HepG2 (cell line): Measurements from ENCODE around the gene KPNA3. TPM values are rescaled to one million over a fixed set of nuclear protein-coding genes. Genes with fewer than 3 reads are reported as not detected.

Experiments
- CREM ChIP-seq, 2 experiments: sonication (generic) in 1 of 2; formaldehyde crosslinking in 1 of 2; IDR thresholded peaks; 2 replicates each; pipeline versions ENCODE4 v1.4.0 to v1.6.1; 2016 to 2020; ENCODE audit warnings: antibody characterized with exemption in 1 of 2, mild to moderate bottlenecking in 1 of 2, missing genetic modification reagents in 1 of 2
- DRAP1 ChIP-seq: IDR thresholded peaks from 2 replicates; pipeline ENCODE4 v1.6.1; 2016; ENCODE audit warnings: missing genetic modification reagents, missing compliant biosample characterization
- MAF1 ChIP-seq: sonication (generic); formaldehyde crosslinking; IDR thresholded peaks from 2 replicates; pipeline ENCODE4 v1.5.0; 2020; ENCODE audit warnings: missing genetic modification reagents, borderline replicate concordance
- MIXL1 ChIP-seq: IDR thresholded peaks from 2 replicates; pipeline ENCODE4 v1.6.1; 2016
- MTERF4 ChIP-seq: sonication (generic); formaldehyde crosslinking; IDR thresholded peaks from 2 replicates; pipeline ENCODE4 v1.8.0; 2023; ENCODE audit warnings: mild to moderate bottlenecking, missing genetic modification reagents
- MTF2 ChIP-seq: sonication (generic); formaldehyde crosslinking; IDR thresholded peaks from 2 replicates; pipeline ENCODE4 v1.5.0; 2020; ENCODE audit warnings: missing genetic modification reagents, borderline replicate concordance
- PAWR ChIP-seq: sonication (generic); formaldehyde crosslinking; IDR thresholded peaks from 2 replicates; pipeline ENCODE4 v1.4.0; 2020; ENCODE audit warnings: missing genetic modification reagents, mild to moderate bottlenecking, borderline replicate concordance
- POLR2AphosphoS2 ChIP-seq: IDR thresholded peaks from 2 replicates; pipeline ENCODE4 v1.6.1; 2011; ENCODE audit warnings: low read depth, low read length, improper control_type of control experiment
- SALL1 ChIP-seq: sonication (generic); formaldehyde crosslinking; IDR thresholded peaks from 2 replicates; pipeline ENCODE4 v1.8.0; 2022; ENCODE audit warnings: mild to moderate bottlenecking, missing genetic modification reagents
- SIX1 ChIP-seq: sonication (generic); formaldehyde crosslinking; IDR thresholded peaks from 2 replicates; pipeline ENCODE4 v1.4.0; 2020; ENCODE audit warnings: missing genetic modification reagents, borderline replicate concordance
- STAG1 ChIP-seq: sonication (generic); formaldehyde crosslinking; IDR thresholded peaks from 2 replicates; pipeline ENCODE4 v1.4.0; 2020; ENCODE audit warnings: missing genetic modification reagents
- SUZ12 ChIP-seq: fragments of 150-350 bp; IDR thresholded peaks from 2 replicates; pipeline ENCODE4 v1.6.1; 2014; ENCODE audit warnings: low read depth, low read length
- YY1 ChIP-seq: IDR thresholded peaks from 2 replicates; pipeline ENCODE4 v1.6.1; 2011; ENCODE audit warnings: low read length, low read depth, moderate library complexity, mild to moderate bottlenecking; ENCODE audit not compliant: insufficient read depth, insufficient replicate concordance
- ZKSCAN5 ChIP-seq: sonication (generic); formaldehyde crosslinking; IDR thresholded peaks from 2 replicates; pipeline ENCODE4 v1.5.1; 2020; ENCODE audit warnings: mild to moderate bottlenecking, missing genetic modification reagents
- ZNF121 ChIP-seq: sonication (generic); formaldehyde crosslinking; IDR thresholded peaks from 2 replicates; pipeline ENCODE4 v1.5.0; 2020; ENCODE audit warnings: mild to moderate bottlenecking, missing genetic modification reagents
- ZNF136 ChIP-seq: sonication (generic); formaldehyde crosslinking; IDR thresholded peaks from 2 replicates; pipeline ENCODE4 v1.8.1; 2022; ENCODE audit warnings: low read depth, mild to moderate bottlenecking, moderate library complexity, missing genetic modification reagents
- ZNF484 ChIP-seq: sonication (generic); formaldehyde crosslinking; IDR thresholded peaks from 2 replicates; pipeline ENCODE4 v1.5.1; 2020; ENCODE audit warnings: mild to moderate bottlenecking, low read depth, missing genetic modification reagents, borderline replicate concordance
- ZNF563 ChIP-seq: sonication (generic); formaldehyde crosslinking; IDR thresholded peaks from 2 replicates; pipeline ENCODE4 v1.8.0; 2022; ENCODE audit warnings: mild to moderate bottlenecking, moderate library complexity, missing genetic modification reagents
- ZNF749 ChIP-seq: sonication (generic); formaldehyde crosslinking; IDR thresholded peaks from 2 replicates; pipeline ENCODE4 v1.8.0; 2022; ENCODE audit warnings: mild to moderate bottlenecking, missing genetic modification reagents, moderate library complexity, borderline replicate concordance
- polyA plus RNA-seq, 8 experiments: library from polyadenylated mRNA; depleted of rRNA in 3 of 8; stranded (reverse) in 7 of 8; unstranded in 1 of 8; fragments of >200 nt; fragmentation: Illumina TruSeq in 4 of 8; extraction: Trizol in 4 of 8; gene quantifications; 2 replicates each; pipeline versions ENCODE4 v1.2.1 to v1.2.3, GENCODE V29; 2011 to 2016; ENCODE audit warnings: low read depth in 4 of 8, missing spikeins in 1 of 8, mixed read lengths in 1 of 8; ENCODE audit not compliant: insufficient read depth in 1 of 8
- total RNA-seq, 5 experiments: library from RNA; depleted of rRNA; stranded (reverse); fragments of >200 nt; fragmentation: Illumina TruSeq; extraction: Trizol; gene quantifications; 2 replicates each; pipeline ENCODE4 v1.2.3, GENCODE V29; 2016; ENCODE audit warnings: low read depth in 1 of 5
- TF ChIP-seq, protein P1 (sequence below): IDR thresholded peaks from 2 replicates; pipeline ENCODE4 v1.6.1; 2016; ENCODE audit warnings: low read depth, missing genetic modification reagents, missing compliant biosample characterization
- TF ChIP-seq, protein P2 (sequence below): sonication (generic); IDR thresholded peaks from 2 replicates; pipeline ENCODE4 v1.6.1; 2016; ENCODE audit warnings: low read depth, borderline replicate concordance
- TF ChIP-seq, protein P3 (sequence below): sonication (generic); formaldehyde crosslinking; IDR thresholded peaks from 2 replicates; pipeline ENCODE4 v1.8.0; 2022; ENCODE audit warnings: mild to moderate bottlenecking, missing genetic modification reagents

KPNA3 gene
- total and polyA plus RNA-seq, 2 of the 13 experiments (the other 11 are each of a cell fraction or from before 2014, with no cell fraction given): 13.0 to 28.9 TPM

DNA sequence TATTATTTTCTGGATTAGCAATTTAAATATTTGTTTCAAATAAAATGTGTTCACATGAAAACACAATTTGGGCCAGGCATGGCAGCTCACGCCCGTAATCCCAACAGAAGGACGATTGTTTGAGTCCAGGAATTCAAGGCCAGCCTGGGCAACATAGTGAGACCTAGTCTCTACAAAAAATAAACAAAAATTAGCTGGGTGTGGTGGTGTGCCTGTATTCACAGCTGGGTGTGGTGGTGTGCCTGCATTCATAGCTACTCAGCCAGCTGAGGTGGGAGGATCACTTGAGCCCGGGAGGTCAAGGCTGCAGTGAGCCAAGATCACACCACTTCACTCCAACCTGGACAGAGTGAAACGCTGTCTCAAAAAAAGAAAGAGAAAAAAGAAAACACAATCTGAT is 46.4 kb downstream of the KPNA3 start (continued):
- TF ChIP-seq, protein P1, sequence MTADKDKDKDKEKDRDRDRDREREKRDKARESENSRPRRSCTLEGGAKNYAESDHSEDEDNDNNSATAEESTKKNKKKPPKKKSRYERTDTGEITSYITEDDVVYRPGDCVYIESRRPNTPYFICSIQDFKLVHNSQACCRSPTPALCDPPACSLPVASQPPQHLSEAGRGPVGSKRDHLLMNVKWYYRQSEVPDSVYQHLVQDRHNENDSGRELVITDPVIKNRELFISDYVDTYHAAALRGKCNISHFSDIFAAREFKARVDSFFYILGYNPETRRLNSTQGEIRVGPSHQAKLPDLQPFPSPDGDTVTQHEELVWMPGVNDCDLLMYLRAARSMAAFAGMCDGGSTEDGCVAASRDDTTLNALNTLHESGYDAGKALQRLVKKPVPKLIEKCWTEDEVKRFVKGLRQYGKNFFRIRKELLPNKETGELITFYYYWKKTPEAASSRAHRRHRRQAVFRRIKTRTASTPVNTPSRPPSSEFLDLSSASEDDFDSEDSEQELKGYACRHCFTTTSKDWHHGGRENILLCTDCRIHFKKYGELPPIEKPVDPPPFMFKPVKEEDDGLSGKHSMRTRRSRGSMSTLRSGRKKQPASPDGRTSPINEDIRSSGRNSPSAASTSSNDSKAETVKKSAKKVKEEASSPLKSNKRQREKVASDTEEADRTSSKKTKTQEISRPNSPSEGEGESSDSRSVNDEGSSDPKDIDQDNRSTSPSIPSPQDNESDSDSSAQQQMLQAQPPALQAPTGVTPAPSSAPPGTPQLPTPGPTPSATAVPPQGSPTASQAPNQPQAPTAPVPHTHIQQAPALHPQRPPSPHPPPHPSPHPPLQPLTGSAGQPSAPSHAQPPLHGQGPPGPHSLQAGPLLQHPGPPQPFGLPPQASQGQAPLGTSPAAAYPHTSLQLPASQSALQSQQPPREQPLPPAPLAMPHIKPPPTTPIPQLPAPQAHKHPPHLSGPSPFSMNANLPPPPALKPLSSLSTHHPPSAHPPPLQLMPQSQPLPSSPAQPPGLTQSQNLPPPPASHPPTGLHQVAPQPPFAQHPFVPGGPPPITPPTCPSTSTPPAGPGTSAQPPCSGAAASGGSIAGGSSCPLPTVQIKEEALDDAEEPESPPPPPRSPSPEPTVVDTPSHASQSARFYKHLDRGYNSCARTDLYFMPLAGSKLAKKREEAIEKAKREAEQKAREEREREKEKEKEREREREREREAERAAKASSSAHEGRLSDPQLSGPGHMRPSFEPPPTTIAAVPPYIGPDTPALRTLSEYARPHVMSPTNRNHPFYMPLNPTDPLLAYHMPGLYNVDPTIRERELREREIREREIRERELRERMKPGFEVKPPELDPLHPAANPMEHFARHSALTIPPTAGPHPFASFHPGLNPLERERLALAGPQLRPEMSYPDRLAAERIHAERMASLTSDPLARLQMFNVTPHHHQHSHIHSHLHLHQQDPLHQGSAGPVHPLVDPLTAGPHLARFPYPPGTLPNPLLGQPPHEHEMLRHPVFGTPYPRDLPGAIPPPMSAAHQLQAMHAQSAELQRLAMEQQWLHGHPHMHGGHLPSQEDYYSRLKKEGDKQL (CRISPR knock-in tag): peak; percentile 31; the same call in 1 of the 2 replicates
- TF ChIP-seq, protein P2, sequence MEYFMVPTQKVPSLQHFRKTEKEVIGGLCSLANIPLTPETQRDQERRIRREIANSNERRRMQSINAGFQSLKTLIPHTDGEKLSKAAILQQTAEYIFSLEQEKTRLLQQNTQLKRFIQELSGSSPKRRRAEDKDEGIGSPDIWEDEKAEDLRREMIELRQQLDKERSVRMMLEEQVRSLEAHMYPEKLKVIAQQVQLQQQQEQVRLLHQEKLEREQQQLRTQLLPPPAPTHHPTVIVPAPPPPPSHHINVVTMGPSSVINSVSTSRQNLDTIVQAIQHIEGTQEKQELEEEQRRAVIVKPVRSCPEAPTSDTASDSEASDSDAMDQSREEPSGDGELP: peak; percentile 92
- TF ChIP-seq ZNF136 (no peak), MTF2 (no peak), ZNF563 (no peak), MTERF4 (CRISPR knock-in tag) (no peak), ZKSCAN5 (CRISPR knock-in tag) (no peak), ZNF121 (CRISPR knock-in tag) (peak; percentile 99), STAG1 (no peak), PAWR (no peak), SUZ12 (no peak), ZNF484 (no peak), DRAP1 (CRISPR knock-in tag) (0 out of 2 replicates have a peak, but pooled peaks have one; percentile 22), YY1 (no peak), CREM (IDR thresholded peaks at IDR 0.05) (peak; percentile 22; the same call in 1 of the 2 replicates), CREM (CRISPR knock-in tag; IDR thresholded peaks at IDR 0.05) (no peak), ZNF749 (CRISPR knock-in tag) (no peak), MIXL1 (CRISPR knock-in tag) (peak; percentile 39; the same call in 1 of the 2 replicates), SALL1 (peak; percentile 98), SIX1 (CRISPR knock-in tag) (peak; percentile 41; the same call in 1 of the 2 replicates), MAF1 (CRISPR knock-in tag) (no peak), POLR2AphosphoS2 (no peak)
- TF ChIP-seq, protein P3, sequence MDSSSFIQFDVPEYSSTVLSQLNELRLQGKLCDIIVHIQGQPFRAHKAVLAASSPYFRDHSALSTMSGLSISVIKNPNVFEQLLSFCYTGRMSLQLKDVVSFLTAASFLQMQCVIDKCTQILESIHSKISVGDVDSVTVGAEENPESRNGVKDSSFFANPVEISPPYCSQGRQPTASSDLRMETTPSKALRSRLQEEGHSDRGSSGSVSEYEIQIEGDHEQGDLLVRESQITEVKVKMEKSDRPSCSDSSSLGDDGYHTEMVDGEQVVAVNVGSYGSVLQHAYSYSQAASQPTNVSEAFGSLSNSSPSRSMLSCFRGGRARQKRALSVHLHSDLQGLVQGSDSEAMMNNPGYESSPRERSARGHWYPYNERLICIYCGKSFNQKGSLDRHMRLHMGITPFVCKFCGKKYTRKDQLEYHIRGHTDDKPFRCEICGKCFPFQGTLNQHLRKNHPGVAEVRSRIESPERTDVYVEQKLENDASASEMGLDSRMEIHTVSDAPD (CRISPR knock-in tag): no peak; the same call in 1 of the 2 replicates
